Common myeloid progenitor, CD34-positive (primary cell): Measurements from ENCODE around the gene CCDC8.
"Not testable (repeated sequence)": the region's sequence is repeated elsewhere in the genome, so short reads cannot be mapped to it uniquely, and the experiment has no call there.

Experiments
- CTCF ChIA-PET: fragments of 350-600 bp; sonication (Branson Sonifier 250); formaldehyde crosslinking; loops from one replicate; lab custom pipeline; 2021; ENCODE audit warnings: antibody characterized with exemption; lab: Charles Lee
- POLR2A ChIA-PET: fragments of 350-600 bp; sonication (Branson Sonifier 250); formaldehyde crosslinking; loops from one replicate; lab custom pipeline; 2021; ENCODE audit warnings: antibody characterized with exemption; lab: Charles Lee
- DNase-seq, 3 donors: peaks; one replicate each; pipeline versions ENCODE4 v3.0.0 to v3.0.0-alpha.2; 2013
- H3K27ac ChIP-seq, 2 experiments: 1 replicate in 1 of 2; 2 replicates in 1 of 2; pipeline ENCODE4 v1.7.0; 2013; ENCODE audit warnings: inconsistent platforms in 2 of 2, low read length in 2 of 2, mild to moderate bottlenecking in 2 of 2, low read depth in 1 of 2, moderate library complexity in 1 of 2; ENCODE audit not compliant: severe bottlenecking in 2 of 2, insufficient read depth in 1 of 2, poor library complexity in 1 of 2
- H3K27me3 ChIP-seq, 5 experiments: replicated peaks in 2 of 5; 1 replicate in 3 of 5; 2 replicates in 2 of 5; pipeline versions ENCODE4 v1.6.1 to v1.7.0; 2013; ENCODE audit warnings: low read length in 4 of 5, mild to moderate bottlenecking in 2 of 5, moderate library complexity in 2 of 5, inconsistent platforms in 1 of 5; ENCODE audit not compliant: insufficient read depth in 5 of 5, control insufficient read depth in 4 of 5
- H3K36me3 ChIP-seq, 4 experiments: 1 replicate in 2 of 4; 2 replicates in 2 of 4; pipeline versions ENCODE4 v1.6.1 to v1.7.0; 2013; ENCODE audit warnings: low read length in 3 of 4, control low read depth in 1 of 4, mild to moderate bottlenecking in 1 of 4; ENCODE audit not compliant: control insufficient read depth in 4 of 4, insufficient read depth in 4 of 4
- H3K4me1 ChIP-seq, 4 experiments: 1 replicate in 3 of 4; 2 replicates in 1 of 4; pipeline versions ENCODE4 v1.6.1 to v1.7.1; 2013; ENCODE audit warnings: low read length in 3 of 4, mild to moderate bottlenecking in 3 of 4, control low read depth in 1 of 4, inconsistent platforms in 1 of 4, moderate library complexity in 1 of 4; ENCODE audit not compliant: control insufficient read depth in 4 of 4, insufficient read depth in 4 of 4; ENCODE audit errors: control extremely low read depth in 1 of 4
- H3K4me3 ChIP-seq, 7 experiments: 1 replicate in 4 of 7; 2 replicates in 3 of 7; pipeline versions ENCODE4 v1.5.1 to v1.7.0; 2013; ENCODE audit warnings: mild to moderate bottlenecking in 7 of 7, low read length in 6 of 7, moderate library complexity in 6 of 7, inconsistent platforms in 2 of 7, low read depth in 2 of 7, control low read depth in 1 of 7; ENCODE audit not compliant: insufficient read depth in 4 of 7, control insufficient read depth in 1 of 7; ENCODE audit errors: extremely low read depth in 1 of 7
- H3K9me3 ChIP-seq, 5 experiments: 1 replicate in 4 of 5; 2 replicates in 1 of 5; pipeline versions ENCODE4 v1.6.1 to v1.7.1; 2013; ENCODE audit warnings: low read length in 4 of 5, mild to moderate bottlenecking in 2 of 5, inconsistent platforms in 1 of 5, low read depth in 1 of 5, moderate library complexity in 1 of 5; ENCODE audit not compliant: control insufficient read depth in 4 of 5, insufficient read depth in 2 of 5; ENCODE audit errors: control extremely low read depth in 1 of 5
- WGBS: methylation state at CpG from one replicate; pipeline ENCODE4 v1.1.5; 2013; ENCODE audit not compliant: insufficient coverage; 5-methylcytosine and 5-hydroxymethylcytosine counted together

The CCDC8 gene

DNA sequence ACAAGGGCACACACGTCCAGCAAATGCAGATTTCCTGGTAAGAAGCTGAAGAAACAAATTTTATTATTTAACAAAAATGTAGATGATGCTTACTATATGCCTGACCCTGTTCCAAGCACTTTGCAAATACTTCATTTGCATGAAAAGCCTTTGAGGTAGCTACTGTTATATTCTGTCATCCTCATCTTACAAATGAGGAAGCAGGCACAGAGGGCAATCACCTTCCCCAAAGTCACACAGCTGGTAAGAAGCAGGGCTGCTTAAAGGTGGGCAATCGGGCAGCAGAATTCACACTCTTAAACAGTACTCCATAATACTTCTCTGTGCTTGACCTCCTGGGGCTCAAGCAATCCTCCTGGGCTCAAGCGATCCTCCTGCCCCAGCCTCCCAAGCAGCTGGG is 33.6 kb upstream of the CCDC8 start:
- DNase-seq: no peak
- Histone ChIP-seq H3K27me3 (peaks cover 0 to 14% (median 0%) of the 10 kb centered on the region in 5 experiments), H3K4me1 (peaks cover 0 to 3% (median 0%) of the 10 kb centered on the region in 4 experiments), H3K27ac (no peak overlapping the region), H3K36me3 (no peaks in the 10 kb centered on the region), H3K9me3 (peaks cover 0 to 5% (median 4%) of the 10 kb centered on the region in 5 experiments), H3K4me3 (no peak overlapping the region)
- CTCF ChIA-PET: interaction anchor here (0.9 kb wide), 1 partner anchor 51 kb away, joined by 3 read pairs; no protein-coding TSS in a partner anchor
- WGBS: no CpG with 5 or more reads among the region's 3 CpGs
- POLR2A ChIA-PET: no interaction called here

DNA sequence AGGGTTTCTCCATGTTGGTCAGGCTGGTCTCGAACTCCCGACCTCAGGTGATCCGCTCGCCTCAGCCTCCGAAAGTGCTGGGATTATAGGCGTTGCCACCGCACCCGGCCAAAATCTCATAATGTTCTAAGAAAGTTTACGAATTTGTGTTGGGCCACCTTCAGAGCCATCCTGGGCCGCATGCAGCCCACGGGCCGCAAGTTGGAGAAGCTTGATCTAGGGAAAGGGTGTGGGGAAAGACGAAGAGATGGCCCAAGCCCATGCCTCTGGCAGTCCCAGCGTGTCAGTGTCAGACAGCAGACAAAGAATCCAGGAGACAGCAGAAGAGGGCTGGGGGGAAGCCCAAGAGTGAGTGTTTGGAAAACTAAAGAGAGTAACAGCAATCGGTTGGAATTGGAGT is 32.7 kb upstream of the CCDC8 start:
- H3K36me3 ChIP-seq: no peaks in the 10 kb centered on the region
- H3K4me1 ChIP-seq: peaks cover 0 to 3% (median 0%) of the 10 kb centered on the region in 4 experiments
- no peak for DNase-seq
- H3K27me3 ChIP-seq: peaks cover 0 to 10% (median 0%) of the 10 kb centered on the region in 5 experiments
- no peak overlapping the region for H3K4me3 ChIP-seq
- peaks cover 0 to 5% (median 4%) of the 10 kb centered on the region in 5 experiments for H3K9me3 ChIP-seq
- ChIA-PET POLR2A (no interaction called here), CTCF (no interaction called here)
- 85% methylated on average over 15 of the region's 15 CpGs for WGBS
- H3K27ac ChIP-seq: no peak overlapping the region

DNA sequence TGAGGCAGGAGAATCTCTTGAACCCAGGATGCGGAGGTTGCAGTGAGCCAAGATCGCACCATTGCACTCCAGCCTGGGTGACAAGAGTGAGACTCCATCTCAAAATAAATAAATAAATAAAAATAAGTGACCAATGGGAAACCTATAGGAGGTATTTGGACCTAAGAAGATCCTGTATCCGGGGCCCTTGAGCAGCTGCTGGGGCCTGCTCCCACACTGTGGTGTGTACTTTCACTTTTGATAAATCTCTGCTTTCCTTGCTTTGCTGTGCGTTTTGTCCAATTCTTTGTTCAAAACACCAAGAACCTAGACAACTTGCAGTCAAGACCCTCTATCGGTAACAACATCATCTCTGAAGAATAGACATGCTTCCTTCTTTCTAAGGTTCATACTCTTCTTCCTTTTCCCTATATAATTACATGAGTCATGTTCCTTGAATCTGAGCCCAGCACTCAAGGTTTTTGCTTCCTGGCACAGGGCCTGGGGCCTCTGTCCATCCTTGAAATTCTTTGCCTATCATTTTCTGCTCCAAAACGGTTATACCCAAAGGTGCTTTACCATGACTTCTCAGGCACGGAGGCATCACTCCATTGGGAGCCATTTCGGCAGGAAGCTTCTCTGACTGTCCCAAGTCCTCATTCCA is 29.6 kb upstream of the CCDC8 start:
- no peaks in the 10 kb centered on the region for H3K36me3 ChIP-seq
- ChIA-PET CTCF (no interaction called here), POLR2A (no interaction called here)
- WGBS: 37% methylated on average over 5 of the region's 8 CpGs
- DNase-seq: no peak
- peaks cover 0 to 3% (median 0%) of the 10 kb centered on the region in 4 experiments for H3K4me1 ChIP-seq
- no peak overlapping the region for H3K27ac ChIP-seq
- H3K9me3 ChIP-seq: no peaks in the 10 kb centered on the region
- H3K27me3 ChIP-seq: peaks cover 0 to 3% (median 0%) of the 10 kb centered on the region in 5 experiments
- no peak overlapping the region for H3K4me3 ChIP-seq

DNA sequence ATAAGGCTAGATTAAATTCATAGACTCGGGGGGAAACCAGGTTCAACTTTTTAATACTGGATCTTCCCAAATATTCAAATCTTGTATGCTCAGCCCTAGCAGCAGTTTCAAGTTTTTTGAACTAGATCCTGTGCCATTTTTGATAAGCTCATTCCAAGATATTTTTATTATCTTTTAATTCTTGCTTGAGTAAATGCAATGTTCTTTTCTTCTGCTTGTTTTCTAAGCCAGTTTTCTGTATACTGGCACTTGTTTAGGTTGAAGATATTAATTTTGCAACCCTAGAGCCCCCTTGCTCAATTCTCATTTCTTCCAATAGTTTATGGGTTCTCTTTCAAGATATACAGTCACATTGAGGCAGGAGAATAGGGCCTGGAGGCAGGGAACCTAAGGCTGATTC is 28.5 kb upstream of the CCDC8 start:
- ChIA-PET CTCF (interaction anchor here (0.6 kb wide), 1 partner anchor 11 kb away, joined by 4 read pairs; no protein-coding TSS in a partner anchor), POLR2A (no interaction called here)
- DNase-seq: no peak
- no CpG with 5 or more reads among the region's 1 CpG for WGBS
- no peaks in the 10 kb centered on the region for H3K27me3 ChIP-seq
- no peaks in the 10 kb centered on the region for H3K36me3 ChIP-seq
- H3K4me1 ChIP-seq: peaks cover 0 to 3% (median 0%) of the 10 kb centered on the region in 4 experiments
- H3K4me3 ChIP-seq: no peak overlapping the region
- H3K27ac ChIP-seq: no peak overlapping the region
- no peaks in the 10 kb centered on the region for H3K9me3 ChIP-seq

DNA sequence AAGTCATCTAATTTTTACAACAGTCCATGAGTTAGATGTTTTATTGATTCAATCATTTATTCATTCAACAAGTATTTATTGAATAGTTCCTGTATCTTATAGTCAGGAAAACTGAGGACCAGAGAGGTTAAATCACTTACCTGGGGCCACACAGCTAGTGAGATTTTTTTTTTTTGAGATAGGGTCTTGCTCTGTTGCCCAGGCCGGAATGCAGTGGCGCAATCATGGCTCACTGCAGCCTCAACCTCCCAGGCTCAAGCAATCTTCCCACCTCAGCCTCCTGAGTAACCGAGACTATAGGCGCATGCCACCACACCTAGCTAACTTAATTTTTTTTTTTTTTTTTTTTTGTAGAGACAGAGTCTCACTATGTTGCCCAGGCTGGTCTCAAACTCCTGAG is 22.3 kb upstream of the CCDC8 start:
- H3K4me1 ChIP-seq, POLR2A ChIA-PET, H3K9me3 ChIP-seq, H3K4me3 ChIP-seq, DNase-seq, H3K27ac ChIP-seq, H3K36me3 ChIP-seq: not testable (repeated sequence)
- WGBS: 100% methylated on average over 2 of the region's 4 CpGs
- peaks cover 0 to 13% (median 5%) of the 10 kb centered on the region in 5 experiments for H3K27me3 ChIP-seq
- CTCF ChIA-PET: interaction anchor here (1.0 to 2.0 kb wide), 2 partner anchors 14 to 33 kb away, joined by 3 to 5 read pairs; no protein-coding TSS in a partner anchor

DNA sequence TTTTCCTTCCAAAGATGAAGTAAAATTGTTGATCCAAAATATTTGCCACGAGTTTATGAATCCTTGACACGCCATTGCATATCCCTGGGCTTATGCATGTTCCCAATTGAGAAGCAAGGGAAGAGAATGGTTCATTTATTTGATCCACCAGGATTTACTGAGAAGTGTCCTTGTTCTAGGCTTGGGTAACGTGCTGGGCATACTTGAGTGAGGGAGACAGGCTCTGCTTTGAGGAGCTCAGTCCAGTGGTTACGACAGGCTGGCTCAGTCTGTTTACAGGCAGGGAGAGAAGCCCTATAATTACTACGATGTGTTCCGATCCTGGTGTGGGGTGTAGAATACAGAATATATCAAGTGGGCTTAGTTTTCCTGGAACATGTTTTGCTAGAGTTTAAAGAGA is 21.6 kb upstream of the CCDC8 start:
- CTCF ChIA-PET: interaction anchor here (1.0 to 1.3 kb wide), 2 partner anchors 14 to 79 kb away, joined by 3 read pairs; no protein-coding TSS in a partner anchor
- Histone ChIP-seq H3K27ac (no peak overlapping the region), H3K27me3 (peaks cover 0 to 18% (median 9%) of the 10 kb centered on the region in 5 experiments), H3K36me3 (no peaks in the 10 kb centered on the region), H3K4me1 (no peaks in the 10 kb centered on the region), H3K4me3 (no peak overlapping the region), H3K9me3 (no peaks in the 10 kb centered on the region)
- POLR2A ChIA-PET: no interaction called here
- no peak for DNase-seq
- WGBS: 78% methylated on average over 4 of the region's 6 CpGs

DNA sequence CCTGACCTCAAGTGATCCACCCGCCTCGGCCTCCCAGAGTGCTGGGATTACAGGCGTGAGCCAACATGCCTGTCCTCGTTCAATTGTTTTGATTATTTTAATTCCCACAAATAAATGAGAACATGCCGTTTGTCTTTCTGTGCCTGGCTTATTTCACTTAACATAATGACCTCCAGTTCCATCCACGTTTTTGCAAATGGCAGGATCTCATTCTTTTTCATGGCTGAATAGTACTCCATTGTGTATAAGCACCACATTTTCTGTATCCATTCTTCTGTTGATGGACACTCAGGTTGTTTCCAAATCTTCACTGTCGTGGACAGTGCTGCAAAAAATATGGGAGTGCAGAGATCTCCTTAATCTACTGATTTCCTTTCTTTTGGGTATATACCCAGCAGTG is 20.1 kb upstream of the CCDC8 start:
- H3K27me3 ChIP-seq: peaks cover 0 to 29% (median 13%) of the 10 kb centered on the region in 5 experiments
- H3K27ac ChIP-seq, H3K36me3 ChIP-seq, H3K4me3 ChIP-seq, H3K9me3 ChIP-seq, DNase-seq, POLR2A ChIA-PET, H3K4me1 ChIP-seq: not testable (repeated sequence)
- CTCF ChIA-PET: interaction anchor here (1.3 to 2.4 kb wide), 2 partner anchors 31 to 81 kb away, joined by 3 to 15 read pairs; no protein-coding TSS in a partner anchor
- WGBS: 81% methylated on average over 7 of the region's 7 CpGs
